H54 (cell line): ENCODE results near the gene PDE4B.

Source experiments
- DNase-seq: peaks from one replicate; pipeline ENCODE4 v3.0.0; 2011; ENCODE audit warnings: low spot score, mixed read lengths; ENCODE audit not compliant: insufficient read length
- FAIRE-seq: peaks from 3 replicates; lab custom pipeline; 2011; peaks lifted over from hg19 to GRCh38; lab: Jason Lieb, UNC
- POLR2A ChIP-seq: IDR thresholded peaks from 2 replicates; pipeline ENCODE4 v1.6.1; 2011; ENCODE audit warnings: low read depth, mild to moderate bottlenecking, low read length

The PDE4B gene

GRCh38 chr1:66375125-66375524 lies 582.4 kb downstream of the PDE4B start:
- no peak for TF ChIP-seq POLR2A
- FAIRE-seq (no peak), DNase-seq (no peak)

DNA sequence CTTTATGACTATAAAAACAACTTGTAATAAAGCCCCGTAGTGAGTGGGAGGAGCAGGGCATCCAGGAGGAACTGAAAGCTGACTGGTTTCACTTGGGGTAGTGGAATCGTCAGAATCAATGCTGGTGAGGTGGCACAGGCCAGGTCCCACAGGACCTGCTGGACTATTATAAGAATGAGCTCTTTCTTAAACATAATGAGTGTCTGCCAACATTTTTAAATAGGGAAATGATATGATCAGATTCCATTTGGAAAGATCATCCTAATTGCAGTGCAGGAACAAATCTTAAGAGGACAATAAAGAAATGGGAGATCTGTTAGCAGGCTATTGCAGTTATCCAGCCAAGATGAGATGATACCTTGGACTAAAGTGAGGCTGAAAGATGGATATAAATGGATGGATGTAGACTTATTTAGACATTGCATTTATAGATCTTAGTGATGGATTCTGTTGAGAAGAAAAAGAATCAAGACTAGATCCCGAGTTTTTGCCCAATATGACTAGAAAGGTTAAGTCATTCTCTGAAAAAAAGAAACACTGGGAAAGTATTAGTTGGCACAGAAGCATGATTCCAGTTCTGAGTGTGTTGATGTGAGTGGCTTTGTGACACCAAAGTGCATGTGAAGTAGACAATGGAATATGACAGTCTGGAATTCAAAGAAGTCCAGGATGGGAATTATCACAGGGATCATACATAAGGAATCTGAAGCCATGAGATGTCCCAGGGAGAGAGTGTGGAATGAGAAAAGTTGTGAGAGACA lies 587.9 kb downstream of the PDE4B start:
- no peak for FAIRE-seq
- TF ChIP-seq POLR2A: no peak
- no peak for DNase-seq

GRCh38 chr1:66381621-66382275 lies 589.1 kb downstream of the PDE4B start:
- FAIRE-seq (no peak), DNase-seq (no peak)
- no peak for TF ChIP-seq POLR2A

DNA sequence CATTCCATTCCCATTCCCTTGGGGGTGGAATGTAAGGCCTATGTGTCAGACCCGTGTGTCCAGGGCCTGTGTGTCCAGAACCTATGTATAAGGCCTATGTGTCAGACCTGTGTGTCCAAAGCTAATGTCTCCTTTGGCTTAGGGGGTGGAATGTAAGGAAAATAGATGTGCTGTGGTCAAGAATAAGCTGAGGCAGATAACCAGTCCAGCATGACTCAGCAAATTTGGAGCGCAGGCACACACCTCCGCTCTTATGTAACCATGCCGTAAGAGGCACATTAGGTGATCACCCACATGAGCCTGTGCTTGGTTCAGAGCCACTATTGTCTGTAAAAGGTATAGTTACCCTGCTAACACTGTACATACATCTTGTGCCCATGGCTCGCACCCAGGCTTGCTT lies 590.5 kb downstream of the PDE4B start:
- FAIRE-seq: no peak
- DNase-seq: no peak
- TF ChIP-seq POLR2A: no peak

GRCh38 chr1:66383611-66384010 lies 590.9 kb downstream of the PDE4B start:
- no peak for TF ChIP-seq POLR2A
- FAIRE-seq (no peak), DNase-seq (no peak)

DNA sequence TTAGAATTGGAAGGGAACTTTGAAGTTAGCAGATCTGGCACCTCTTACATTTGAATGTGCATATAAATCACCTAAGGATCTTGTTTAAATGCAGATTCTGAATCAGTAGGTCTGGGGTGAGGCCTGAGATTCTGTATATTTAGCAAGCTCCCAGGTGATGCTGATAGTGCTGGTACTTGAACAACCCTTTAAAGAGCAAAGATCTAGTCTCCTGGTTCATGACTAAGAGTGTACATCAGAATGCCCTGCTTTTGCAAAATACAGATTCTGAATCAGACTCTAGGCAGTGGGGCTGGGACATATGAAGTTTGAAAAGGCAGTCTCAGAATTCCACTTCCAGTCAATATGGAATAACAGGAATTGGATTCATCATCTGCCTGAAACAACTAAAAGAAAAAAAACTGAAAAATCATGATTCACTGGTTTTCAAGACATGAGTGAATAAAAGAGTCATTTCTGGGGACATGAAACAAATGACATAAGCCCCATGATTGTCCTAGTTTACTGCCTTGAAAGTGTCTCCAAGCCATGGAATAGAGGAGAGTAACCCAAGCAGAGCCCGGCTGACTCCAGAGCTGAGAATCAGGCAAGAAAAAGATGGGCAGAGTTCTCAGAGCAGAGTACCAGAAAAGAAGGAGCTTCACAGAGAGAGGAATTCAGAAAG lies 591.7 kb downstream of the PDE4B start:
- no peak for TF ChIP-seq POLR2A
- FAIRE-seq: no peak
- DNase-seq: no peak

GRCh38 chr1:66386712-66387111 lies 594.0 kb downstream of the PDE4B start:
- TF ChIP-seq POLR2A: no peak

DNA sequence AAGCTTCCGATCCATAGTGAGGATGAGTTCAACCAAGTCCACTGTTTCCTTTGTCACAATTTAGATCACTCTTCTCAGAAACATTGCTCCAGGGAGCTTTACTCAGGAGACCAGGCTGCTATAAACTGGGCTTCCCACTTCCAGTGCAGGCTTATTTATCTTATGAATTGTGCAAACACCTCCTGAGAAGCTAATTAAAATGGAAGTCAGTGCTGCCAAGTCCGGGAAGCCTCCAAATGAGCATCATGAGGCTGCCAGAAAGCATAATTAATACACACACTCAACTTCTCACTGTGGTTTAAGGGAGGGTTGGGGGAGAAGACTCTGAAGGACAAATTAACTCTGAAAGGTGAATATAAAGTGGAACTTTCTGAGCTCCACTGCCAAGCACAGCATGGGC lies 596.2 kb downstream of the PDE4B start:
- no peak for DNase-seq
- FAIRE-seq: no peak
- TF ChIP-seq POLR2A: no peak

More at GRCh38 chr1:66386712-66387111, 594.0 kb downstream of the PDE4B start:
- DNase-seq (no peak), FAIRE-seq (no peak)

GRCh38 chr1:66393586-66394287 lies 601.0 kb downstream of the PDE4B start:
- FAIRE-seq: no peak
- TF ChIP-seq POLR2A: no peak
- DNase-seq: no peak

- no peak for TF ChIP-seq POLR2A
- FAIRE-seq (no peak), DNase-seq (no peak)
These were observed 601.9 kb downstream of the PDE4B start for GRCh38 chr1:66394603-66395002.

GRCh38 chr1:66395202-66396061 lies 602.7 kb downstream of the PDE4B start:
- DNase-seq: no peak
- TF ChIP-seq POLR2A: no peak
- no peak for FAIRE-seq

DNA sequence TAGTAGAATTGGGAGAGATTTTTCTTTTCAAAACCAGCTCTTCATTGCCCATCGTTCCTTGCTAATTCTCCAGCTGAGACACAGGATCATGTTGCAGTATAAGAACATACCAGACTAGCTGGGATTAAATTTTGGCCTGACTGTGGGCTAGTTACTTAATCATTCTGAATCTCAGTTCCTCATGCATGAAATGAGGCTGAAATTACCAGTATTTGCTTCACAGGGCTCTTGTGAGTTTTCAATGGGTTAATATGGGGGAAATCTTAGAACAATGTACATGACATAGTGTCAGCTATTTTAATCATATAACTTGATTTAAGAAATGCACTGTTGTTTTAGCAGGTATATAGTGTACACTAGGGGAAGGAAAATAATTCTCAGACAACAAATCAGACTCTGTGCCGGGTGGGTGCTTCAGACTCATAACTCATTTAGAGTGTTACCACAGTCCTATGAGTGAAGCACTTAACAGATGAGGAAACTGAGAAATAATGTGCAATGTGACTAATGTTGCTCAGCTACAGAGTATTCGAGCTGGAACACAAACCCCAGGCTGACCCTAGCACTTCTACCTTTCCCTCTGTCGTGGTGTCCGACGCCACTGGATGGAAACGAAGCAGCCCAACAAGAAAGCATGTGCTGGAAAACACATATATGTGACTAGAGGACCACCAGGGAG lies 603.7 kb downstream of the PDE4B start:
- FAIRE-seq (no peak), DNase-seq (no peak)
- no peak for TF ChIP-seq POLR2A

DNA sequence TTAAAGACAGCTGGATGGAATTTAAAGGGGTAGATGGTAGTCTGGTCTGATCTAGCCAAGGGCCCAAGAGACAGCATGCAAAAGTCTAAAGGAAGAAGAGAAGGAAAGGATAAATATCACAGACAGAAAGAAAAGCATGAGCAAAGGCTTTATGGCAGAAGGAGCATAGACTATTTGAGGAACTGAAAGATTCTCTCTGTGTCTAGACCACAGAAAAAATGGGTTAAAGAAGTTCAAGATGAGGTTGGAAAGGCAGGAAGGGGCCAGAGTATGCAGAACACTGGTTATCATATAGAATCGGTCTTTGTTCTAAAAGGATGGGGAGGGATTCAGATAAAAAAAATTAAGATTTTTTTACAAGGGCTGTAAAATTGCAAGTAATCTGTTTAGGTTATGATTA lies 604.5 kb downstream of the PDE4B start:
- DNase-seq: no peak
- no peak for TF ChIP-seq POLR2A
- FAIRE-seq: no peak
